Measurements from ENCODE around the gene UBE3B. TPM values are rescaled to one million over a fixed set of nuclear protein-coding genes. Genes with fewer than 3 reads are reported as not detected.

UBE3B gene
- total RNA-seq, 4 donors from 2014 or later = 42.7 to 49.9 (median 46.3) TPM

GRCh38 chr12:109554761-109555160, 77.3 kb downstream of the UBE3B start:
- intact Hi-C loops (cut with DNase I; ENCODE audit: low total_unique reads) = no loop called here
- H3K4me3 ChIP-seq (ENCODE audit: low read depth, poor library complexity, severe bottlenecking) = no peak overlapping the region
- TF ChIP-seq CTCF (IDR thresholded peaks at IDR 0.05) (no peak), POLR2A (IDR thresholded peaks at IDR 0.05) (no peak)
- DNase-seq (ENCODE audit: low spot score in 2 of 2) = no peak
- WGBS, 2 donors = 58 to 59% methylated on average over 6 of the region's 6 CpGs

- no peak for DNase-seq (ENCODE audit: low spot score in 2 of 2)
- H3K4me3 ChIP-seq (ENCODE audit: low read depth, poor library complexity, severe bottlenecking) = no peak overlapping the region
- intact Hi-C loops (cut with DNase I; ENCODE audit: low total_unique reads) = no loop called here
- 79% methylated on average over 18 of the region's 18 CpGs for WGBS, 2 donors
- TF ChIP-seq CTCF (IDR thresholded peaks at IDR 0.05) = no peak
- no peak for TF ChIP-seq POLR2A (IDR thresholded peaks at IDR 0.05)
These were observed 78.2 kb downstream of the UBE3B start for GRCh38 chr12:109555431-109556315.

GRCh38 chr12:109557200-109557599, 79.8 kb downstream of the UBE3B start:
- intact Hi-C loops (cut with DNase I; ENCODE audit: low total_unique reads) = no loop called here
- TF ChIP-seq CTCF (IDR thresholded peaks at IDR 0.05) (no peak), POLR2A (IDR thresholded peaks at IDR 0.05) (no peak)
- 82 to 87% methylated on average over 7 to 10 of the region's 10 CpGs for WGBS, 2 donors
- DNase-seq (ENCODE audit: low spot score in 2 of 2) = no peak
- no peak overlapping the region for H3K4me3 ChIP-seq (ENCODE audit: low read depth, poor library complexity, severe bottlenecking)

- no peak for DNase-seq (ENCODE audit: low spot score in 2 of 2)
- TF ChIP-seq CTCF (IDR thresholded peaks at IDR 0.05) (no peak), POLR2A (IDR thresholded peaks at IDR 0.05) (no peak)
- intact Hi-C loops (cut with DNase I; ENCODE audit: low total_unique reads) = no loop called here
- WGBS, 2 donors = 83 to 90% methylated on average over 12 of the region's 12 CpGs
- no peak overlapping the region for H3K4me3 ChIP-seq (ENCODE audit: low read depth, poor library complexity, severe bottlenecking)
These were observed 80.4 kb downstream of the UBE3B start for GRCh38 chr12:109557805-109558204.

GRCh38 chr12:109558374-109559199, 81.2 kb downstream of the UBE3B start:
- intact Hi-C loops (cut with DNase I; ENCODE audit: low total_unique reads) = no loop called here
- TF ChIP-seq POLR2A (IDR thresholded peaks at IDR 0.05) (no peak), CTCF (IDR thresholded peaks at IDR 0.05) (no peak)
- no peak overlapping the region for H3K4me3 ChIP-seq (ENCODE audit: low read depth, poor library complexity, severe bottlenecking)
- no peak for DNase-seq (ENCODE audit: low spot score in 2 of 2)
- WGBS, 2 donors = 93% methylated on average over 21 to 24 of the region's 25 CpGs

Measured in lower leg skin (tissue), 4 donors.